GM04503 (cell line): ENCODE measurements around the gene FAM200B.
A peak's percentile ranks its signal among the peaks of the same experiment; 100 is the strongest.

Source experiments
- DNase-seq: peaks from one replicate; pipeline ENCODE4 v3.0.0-alpha.2; 2012; ENCODE audit warnings: low read depth

FAM200B gene

GRCh38 chr4:15681372-15682241, at the start of gene FAM200B:
TSS of gene FAM200B (plus strand) at chr4:15681827. CDS start at chr4:15686978, 5,151 bp downstream.
- peak; percentile 89 for DNase-seq

DNA sequence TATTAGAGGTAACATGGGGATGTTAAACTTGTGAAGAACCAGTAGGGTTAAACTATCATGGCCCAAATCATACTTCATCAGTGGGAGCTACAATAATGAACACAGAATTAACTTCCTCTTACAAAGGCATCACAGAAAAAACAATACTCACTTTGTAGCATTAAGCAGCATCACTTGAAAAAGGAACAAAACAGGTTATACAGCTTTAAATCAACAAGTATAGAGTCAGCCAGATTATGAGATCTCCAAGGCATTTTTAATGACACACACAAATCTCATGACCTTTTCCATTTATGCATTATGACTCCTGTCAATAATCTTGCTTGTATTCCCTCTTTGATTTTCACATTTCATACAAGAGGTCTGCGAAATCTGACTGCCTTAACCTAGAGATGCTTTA, 44.8 kb upstream of the FAM200B start:
- no peak for DNase-seq

- DNase-seq: no peak
Observed at GRCh38 chr4:15638418-15638817, 43.2 kb upstream of the FAM200B start.

GRCh38 chr4:15648600-15648999, 33.0 kb upstream of the FAM200B start:
- no peak for DNase-seq

- no peak for DNase-seq
Observed at GRCh38 chr4:15649914-15650545, 31.6 kb upstream of the FAM200B start.

DNA sequence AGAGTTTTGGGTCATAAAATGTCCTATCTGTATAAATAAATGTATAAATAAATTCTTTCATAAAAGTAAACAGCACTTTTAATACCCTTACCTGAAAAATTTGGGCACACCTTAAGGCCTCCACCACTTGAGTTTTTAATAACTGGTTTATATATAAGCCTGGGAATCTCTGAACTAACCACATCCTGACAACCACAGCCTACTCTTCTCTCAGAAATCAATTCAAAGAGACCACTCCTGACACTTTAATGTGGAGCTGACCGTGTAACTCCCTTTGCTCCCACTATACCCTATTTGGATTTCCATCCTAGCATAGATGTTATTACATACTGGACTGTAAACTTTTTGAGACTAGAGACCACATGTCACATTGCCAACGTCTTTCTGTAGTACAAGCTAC, 30.0 kb upstream of the FAM200B start:
- no peak for DNase-seq

DNA sequence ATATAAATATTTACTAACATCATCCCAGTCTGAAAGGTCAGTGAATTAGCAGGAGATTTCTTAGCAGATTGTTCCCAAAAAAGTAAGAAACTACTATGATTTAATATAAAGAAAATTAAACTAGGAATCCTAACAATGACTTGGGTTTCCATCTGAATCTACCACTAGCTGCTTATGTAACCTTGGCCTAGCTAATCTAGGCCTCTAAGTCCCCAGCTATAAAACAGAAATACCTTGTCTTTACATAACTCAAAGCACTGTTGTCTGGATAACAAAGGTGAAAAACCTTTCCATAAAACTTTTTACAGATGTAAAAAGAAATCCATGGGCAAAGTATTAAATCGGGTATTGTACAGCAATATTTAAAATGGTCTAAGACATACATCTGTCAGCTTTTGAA, 29.4 kb upstream of the FAM200B start:
- no peak for DNase-seq

GRCh38 chr4:15652841-15653240, 28.8 kb upstream of the FAM200B start:
- no peak for DNase-seq

GRCh38 chr4:15653420-15653819, 28.2 kb upstream of the FAM200B start:
- no peak for DNase-seq

GRCh38 chr4:15653864-15654592, 27.6 kb upstream of the FAM200B start:
- DNase-seq: no peak

DNA sequence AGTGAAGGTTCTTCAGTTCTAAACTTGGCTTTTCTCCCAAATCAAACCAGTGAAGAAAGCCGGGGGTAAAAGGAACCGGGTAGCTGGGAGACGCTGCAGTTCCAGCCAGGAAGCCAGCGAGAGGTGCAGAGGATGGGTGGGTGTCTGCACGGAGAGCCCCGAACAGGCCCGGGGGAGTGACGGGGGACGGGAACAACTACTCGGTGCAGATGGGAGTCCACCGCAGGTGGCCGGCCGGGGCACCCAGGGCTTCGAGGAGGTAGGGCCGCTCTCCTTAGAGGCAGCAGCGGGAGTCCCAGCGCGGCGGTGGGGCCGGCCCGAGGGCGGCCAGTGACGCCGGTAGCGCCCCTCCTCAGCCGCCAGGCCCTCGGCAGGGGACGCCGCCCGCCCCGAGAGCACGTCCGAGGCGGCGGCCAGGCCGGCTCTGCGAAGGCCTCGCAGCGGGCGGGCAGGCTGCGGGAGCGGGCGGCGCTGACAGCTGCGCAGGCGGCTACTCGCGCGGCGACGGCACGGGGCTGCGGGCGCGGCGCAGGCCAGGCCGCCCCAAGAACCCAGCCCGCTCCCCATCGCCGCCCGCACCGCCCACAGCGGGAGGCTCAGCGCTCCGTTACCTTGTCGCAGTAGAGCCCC, 26.9 kb upstream of the FAM200B start:
- no peak for DNase-seq

DNA sequence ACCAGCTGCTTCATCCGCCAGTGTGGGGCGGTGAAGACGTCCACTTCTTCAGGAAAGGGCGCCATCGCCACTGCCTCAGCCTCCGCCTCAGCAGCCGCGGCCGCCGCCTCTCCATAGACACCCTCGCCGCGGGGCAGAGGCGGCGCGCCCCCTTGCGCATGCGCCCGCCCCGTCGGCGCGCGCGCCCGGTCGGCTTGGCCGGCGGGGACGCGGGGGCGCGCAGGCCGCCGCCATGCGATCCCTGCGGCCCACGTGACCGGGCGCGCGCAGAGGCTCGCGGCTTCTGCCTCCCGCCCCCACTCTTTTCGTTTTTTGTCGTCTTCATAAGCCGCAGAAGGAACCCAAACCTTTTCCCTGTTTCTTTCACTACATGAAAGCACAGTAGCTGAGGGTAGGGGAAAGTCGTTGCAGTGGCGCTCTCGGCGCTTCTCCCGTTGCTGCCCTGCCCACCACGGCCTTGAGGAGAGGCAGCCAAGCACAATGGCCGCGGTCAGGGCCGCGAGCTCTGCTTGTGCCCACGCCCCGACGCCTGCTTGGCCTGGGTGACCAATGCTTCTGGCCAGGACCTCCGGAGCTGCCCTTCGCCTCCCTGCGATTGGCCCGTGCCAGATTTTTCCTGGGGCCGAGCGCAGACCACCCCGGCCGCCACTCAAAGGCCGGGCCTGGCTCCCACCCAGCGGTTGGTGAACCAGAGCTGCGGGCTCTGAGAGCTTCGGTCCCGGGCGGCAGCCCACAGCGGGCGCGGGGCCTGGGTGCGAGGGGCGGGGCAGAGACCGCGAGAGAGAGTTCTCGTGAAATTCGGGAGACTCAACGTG, 26.2 kb upstream of the FAM200B start, which contains the start of gene FBXL5:
Gene FBXL5, minus strand, starts transcription at position 135 of the 815 bp plus-strand sequence. Its CDS starts 70 bp downstream, at position 65.
- DNase-seq: no peak

GRCh38 chr4:15656038-15656470, 25.6 kb upstream of the FAM200B start:
- no peak for DNase-seq

DNA sequence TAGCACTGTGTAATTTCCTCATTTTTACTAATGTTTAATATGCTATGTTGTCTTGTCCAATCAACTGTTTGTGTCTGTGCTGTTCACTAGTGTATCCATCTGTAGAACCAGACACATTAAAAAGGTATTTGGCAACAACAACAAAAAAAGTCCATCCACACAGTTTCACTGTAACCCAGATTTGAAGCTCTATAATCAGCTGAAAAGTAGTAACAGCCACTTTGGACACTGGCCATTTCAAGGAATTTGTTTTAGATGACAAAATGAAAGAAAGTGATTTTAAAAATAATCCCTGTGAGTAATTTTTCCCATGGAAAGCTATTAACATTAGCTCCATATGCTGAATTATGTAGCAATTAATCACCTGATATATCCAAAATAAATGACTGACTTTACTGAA, 24.3 kb upstream of the FAM200B start:
- DNase-seq: no peak

DNA sequence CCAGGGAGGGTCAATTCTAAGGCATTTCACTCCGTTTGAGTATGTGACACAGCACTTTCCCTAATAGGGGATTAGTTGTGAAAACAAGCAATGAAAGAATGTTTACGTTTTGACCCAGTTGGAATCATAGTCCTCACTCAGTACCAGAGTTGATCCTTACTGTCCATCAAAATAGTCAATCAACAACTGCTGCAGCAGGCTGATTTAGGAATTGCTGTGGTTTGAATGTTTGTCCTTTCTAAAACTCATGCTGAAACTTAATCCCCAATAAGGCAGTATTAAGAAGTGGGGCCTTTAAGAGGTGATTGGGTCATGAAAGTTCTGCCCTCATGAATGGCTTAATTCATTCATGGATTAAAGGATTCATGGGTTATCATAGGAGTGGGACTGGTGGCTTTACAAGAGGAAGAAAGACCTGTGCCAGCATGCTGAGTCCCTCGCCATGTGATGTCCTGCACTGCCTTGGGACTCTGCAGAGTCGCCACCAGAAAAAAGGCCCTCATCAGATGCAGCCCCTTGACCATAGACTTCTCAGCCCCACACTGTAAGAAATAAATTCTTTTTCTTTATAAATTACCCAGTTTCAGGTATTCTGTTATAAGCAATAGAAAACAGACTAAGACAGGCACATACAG, 23.4 kb upstream of the FAM200B start:
- no peak for DNase-seq

DNA sequence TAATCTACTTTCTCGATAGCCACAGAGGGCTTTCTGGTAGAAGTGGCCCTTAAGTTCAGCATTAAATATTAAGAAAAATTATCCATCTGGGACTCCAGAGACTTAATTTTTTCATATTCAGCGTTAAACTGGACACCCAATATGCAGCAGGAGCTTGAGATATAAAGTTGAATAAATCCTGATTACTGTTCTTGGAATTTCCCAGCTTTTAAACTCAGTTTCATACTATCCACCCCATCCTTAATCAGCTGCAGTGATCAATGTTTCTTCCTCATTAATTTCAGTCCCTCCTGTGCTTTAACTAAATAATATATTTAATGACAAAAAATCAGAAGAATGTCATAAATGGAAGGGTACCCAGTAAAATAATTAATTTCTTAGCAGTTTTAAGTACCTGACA, 22.8 kb upstream of the FAM200B start:
- no peak for DNase-seq

- no peak for DNase-seq
Observed at GRCh38 chr4:15659768-15660570, 21.7 kb upstream of the FAM200B start.

- no peak for DNase-seq
Observed at GRCh38 chr4:15665753-15666365, 15.8 kb upstream of the FAM200B start.

DNA sequence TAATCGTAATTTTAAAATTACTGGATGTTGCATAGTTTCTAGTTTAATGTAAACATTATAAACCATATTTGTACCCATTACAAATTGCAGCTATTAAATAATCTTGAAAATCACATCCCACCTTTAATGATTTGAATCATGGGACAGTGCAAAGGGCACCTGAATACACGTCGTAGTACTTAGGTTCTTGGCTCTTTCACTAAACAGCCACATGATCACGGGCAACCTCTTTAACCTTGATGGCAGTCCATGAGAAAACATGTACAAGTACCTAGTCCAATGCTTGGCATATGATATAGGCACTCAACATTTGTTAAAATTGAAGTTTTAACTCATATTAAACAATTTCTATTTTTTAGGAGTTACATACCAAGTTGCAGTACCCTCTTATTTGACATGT, 14.6 kb upstream of the FAM200B start:
- no peak for DNase-seq
